Fibroblast of lung (primary cell): ENCODE results near the gene IFNA21. TPM values are rescaled to one million over a fixed set of nuclear protein-coding genes. Genes with fewer than 3 reads are reported as not detected.

Source experiments
- DNase-seq, 2 donors: peaks; one replicate each; pipeline versions ENCODE4 v3.0.0 to v3.0.0-alpha.2; 2010; ENCODE audit warnings: low read depth in 2 of 2
- H2AFZ ChIP-seq: 2 replicates; pipeline ENCODE4 v1.5.1; 2012; ENCODE audit warnings: low read length, control low read depth, inconsistent platforms
- H3K27ac ChIP-seq: 2 replicates; pipeline ENCODE4 v1.5.1; 2011; ENCODE audit warnings: low read length, control low read depth; ENCODE audit not compliant: insufficient read depth
- H3K27me3 ChIP-seq: 2 replicates; pipeline ENCODE4 v1.5.1; 2011; ENCODE audit warnings: mild to moderate bottlenecking, low read length; ENCODE audit not compliant: control insufficient read depth, insufficient read depth
- H3K36me3 ChIP-seq: 2 replicates; pipeline ENCODE4 v1.5.1; 2011; ENCODE audit warnings: low read length; ENCODE audit not compliant: control insufficient read depth, insufficient read depth
- H3K4me1 ChIP-seq: 2 replicates; pipeline ENCODE4 v1.5.1; 2011; ENCODE audit warnings: low read length; ENCODE audit not compliant: control insufficient read depth, insufficient read depth; ENCODE audit errors: extremely low read depth
- H3K4me2 ChIP-seq: 2 replicates; pipeline ENCODE4 v1.5.1; 2011; ENCODE audit warnings: low read length, control low read depth; ENCODE audit not compliant: insufficient read depth; ENCODE audit errors: extremely low read depth
- H3K4me3 ChIP-seq, 4 experiments: fragments of 200-600 bp in 1 of 4; sonication (generic) in 1 of 4; replicated peaks in 1 of 4; 2 replicates each; pipeline ENCODE4 v1.5.1; 2011 to 2016; ENCODE audit warnings: low read length in 4 of 4, low read depth in 3 of 4, mild to moderate bottlenecking in 3 of 4, control low read depth in 2 of 4, inconsistent platforms in 1 of 4, mixed read lengths in 1 of 4; ENCODE audit not compliant: insufficient read depth in 1 of 4; ENCODE audit errors: control extremely low read depth in 1 of 4
- H3K79me2 ChIP-seq: 2 replicates; pipeline ENCODE4 v1.5.1; 2012; ENCODE audit warnings: mild to moderate bottlenecking, low read length, inconsistent platforms; ENCODE audit not compliant: control insufficient read depth, insufficient read depth
- H3K9ac ChIP-seq: 2 replicates; pipeline ENCODE4 v1.5.1; 2011; ENCODE audit warnings: mild to moderate bottlenecking, low read length, control low read depth; ENCODE audit not compliant: insufficient read depth
- H3K9me3 ChIP-seq: 2 replicates; pipeline ENCODE4 v1.5.1; 2012; ENCODE audit warnings: low read depth, low read length; ENCODE audit not compliant: control insufficient read depth, insufficient read depth
- H4K20me1 ChIP-seq: 2 replicates; pipeline ENCODE4 v1.5.1; 2011; ENCODE audit warnings: low read length; ENCODE audit not compliant: control insufficient read depth, insufficient read depth; ENCODE audit errors: extremely low read depth
- EZH2 ChIP-seq: IDR thresholded peaks from 2 replicates; pipeline ENCODE4 v1.5.1; 2012; ENCODE audit warnings: low read length, control low read depth, mild to moderate bottlenecking; ENCODE audit errors: missing control alignments
- polyA plus RNA-seq, 2 donors: library from polyadenylated mRNA; depleted of rRNA in 1 of 2; stranded (reverse) in 1 of 2; unstranded in 1 of 2; fragments of >200 nt; gene quantifications; 2 replicates each; pipeline ENCODE4 v1.2.1, GENCODE V29; 2011 to 2012; ENCODE audit warnings: missing spikeins in 1 of 2
- total RNA-seq: library from RNA; depleted of rRNA; stranded (reverse); fragments of >200 nt; gene quantifications from 2 replicates; pipeline ENCODE4 v1.2.1, GENCODE V29; 2014
- TF ChIP-seq, protein P1 (sequence below), 2 donors: IDR thresholded peaks in 1 of 2; conservative IDR thresholded peaks in 1 of 2; 1 replicate in 1 of 2; 2 replicates in 1 of 2; pipeline ENCODE4 v1.5.1; 2011 to 2012; ENCODE audit warnings: low read length in 2 of 2, control low read depth in 1 of 2, inconsistent platforms in 1 of 2, low read depth in 1 of 2, mild to moderate bottlenecking in 1 of 2

IFNA21 gene
- total and polyA plus RNA-seq, 2 donors (not counting 1 experiment from before 2014, with no cell fraction given): not detected

- Histone ChIP-seq H3K9ac (no peak overlapping the region), H4K20me1 (no peaks in the 10 kb centered on the region), H3K9me3 (no peaks in the 10 kb centered on the region), H3K4me2 (no peak overlapping the region), H3K4me3 (no peak overlapping the region), H2AFZ (no peak overlapping the region), H3K4me1 (no peaks in the 10 kb centered on the region), H3K36me3 (no peaks in the 10 kb centered on the region), H3K79me2 (no peaks in the 10 kb centered on the region), H3K27me3 (peaks cover 6% of the 10 kb centered on the region), H3K27ac (no peak overlapping the region)
- DNase-seq: no peak
- no peak for TF ChIP-seq EZH2
- TF ChIP-seq, protein P1, sequence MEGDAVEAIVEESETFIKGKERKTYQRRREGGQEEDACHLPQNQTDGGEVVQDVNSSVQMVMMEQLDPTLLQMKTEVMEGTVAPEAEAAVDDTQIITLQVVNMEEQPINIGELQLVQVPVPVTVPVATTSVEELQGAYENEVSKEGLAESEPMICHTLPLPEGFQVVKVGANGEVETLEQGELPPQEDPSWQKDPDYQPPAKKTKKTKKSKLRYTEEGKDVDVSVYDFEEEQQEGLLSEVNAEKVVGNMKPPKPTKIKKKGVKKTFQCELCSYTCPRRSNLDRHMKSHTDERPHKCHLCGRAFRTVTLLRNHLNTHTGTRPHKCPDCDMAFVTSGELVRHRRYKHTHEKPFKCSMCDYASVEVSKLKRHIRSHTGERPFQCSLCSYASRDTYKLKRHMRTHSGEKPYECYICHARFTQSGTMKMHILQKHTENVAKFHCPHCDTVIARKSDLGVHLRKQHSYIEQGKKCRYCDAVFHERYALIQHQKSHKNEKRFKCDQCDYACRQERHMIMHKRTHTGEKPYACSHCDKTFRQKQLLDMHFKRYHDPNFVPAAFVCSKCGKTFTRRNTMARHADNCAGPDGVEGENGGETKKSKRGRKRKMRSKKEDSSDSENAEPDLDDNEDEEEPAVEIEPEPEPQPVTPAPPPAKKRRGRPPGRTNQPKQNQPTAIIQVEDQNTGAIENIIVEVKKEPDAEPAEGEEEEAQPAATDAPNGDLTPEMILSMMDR (conservative IDR thresholded peaks at IDR 0.05 in 1 of 2, IDR thresholded peaks at IDR 0.05 in 1 of 2; ENCODE audit: low read depth in 1 of 2, low read length in 2 of 2): no peak
These were observed 44.7 kb downstream of the IFNA21 start for GRCh38 chr9:21121595-21122251.

GRCh38 chr9:21121079-21121478, 45.4 kb downstream of the IFNA21 start:
- no peak for TF ChIP-seq EZH2
- Histone ChIP-seq H3K27me3 (peaks cover 6% of the 10 kb centered on the region), H3K36me3 (no peaks in the 10 kb centered on the region), H3K27ac (no peak overlapping the region), H3K9me3 (no peaks in the 10 kb centered on the region), H3K4me2 (no peak overlapping the region), H3K4me1 (no peaks in the 10 kb centered on the region), H3K4me3 (no peak overlapping the region), H3K9ac (no peak overlapping the region), H4K20me1 (no peaks in the 10 kb centered on the region), H2AFZ (no peak overlapping the region), H3K79me2 (no peaks in the 10 kb centered on the region)
- no peak for DNase-seq

- Histone ChIP-seq H3K27me3 (peaks cover 6% of the 10 kb centered on the region), H3K9ac (no peak overlapping the region), H3K4me3 (no peak overlapping the region), H3K4me2 (no peak overlapping the region), H3K9me3 (no peaks in the 10 kb centered on the region), H3K27ac (no peak overlapping the region), H3K36me3 (no peaks in the 10 kb centered on the region), H3K79me2 (no peaks in the 10 kb centered on the region), H3K4me1 (no peaks in the 10 kb centered on the region), H2AFZ (no peak overlapping the region), H4K20me1 (no peaks in the 10 kb centered on the region)
- no peak for TF ChIP-seq EZH2
- TF ChIP-seq, protein P1 (conservative IDR thresholded peaks at IDR 0.05 in 1 of 2, IDR thresholded peaks at IDR 0.05 in 1 of 2; ENCODE audit: low read depth in 1 of 2, low read length in 2 of 2): no peak
- DNase-seq: no peak
These were observed 47.2 kb downstream of the IFNA21 start for GRCh38 chr9:21119093-21119770.

Other genes starting within 250 kb of the IFNA21 start
- gene HACD4, start 135.0 kb downstream of the IFNA21 start, total RNA-seq: 12.3 and 24.9 TPM in 2 replicates
- gene HACD4, start 135.0 kb downstream of the IFNA21 start, polyA plus RNA-seq: 11.4 and 27.1 TPM in 2 replicates
- gene IFNB1, start 88.7 kb downstream of the IFNA21 start, total RNA-seq: under 0.01 and 0.17 TPM in 2 replicates
- gene IFNB1, start 88.7 kb downstream of the IFNA21 start, polyA plus RNA-seq: not detected in 2 replicates
- gene IFNW1, start 24.8 kb downstream of the IFNA21 start, total RNA-seq: not detected in 2 replicates
- not detected in 2 replicates for gene IFNW1, start 24.8 kb downstream of the IFNA21 start, polyA plus RNA-seq
- not detected in 2 replicates for gene IFNA4, start 20.9 kb upstream of the IFNA21 start, total RNA-seq
- not detected in 2 replicates for gene IFNA4, start 20.9 kb upstream of the IFNA21 start, polyA plus RNA-seq
- not detected in 2 replicates for gene IFNA7, start 35.5 kb upstream of the IFNA21 start, total RNA-seq
- not detected in 2 replicates for gene IFNA7, start 35.5 kb upstream of the IFNA21 start, polyA plus RNA-seq
- not detected in 2 replicates for gene IFNA10, start 40.5 kb upstream of the IFNA21 start, total RNA-seq
- not detected in 2 replicates for gene IFNA10, start 40.5 kb upstream of the IFNA21 start, polyA plus RNA-seq
- not detected in 2 replicates for gene IFNA16, start 50.7 kb upstream of the IFNA21 start, total RNA-seq
- not detected in 2 replicates for gene IFNA16, start 50.7 kb upstream of the IFNA21 start, polyA plus RNA-seq
- gene IFNA17, start 61.6 kb upstream of the IFNA21 start, total RNA-seq: not detected in 2 replicates
- not detected in 2 replicates for gene IFNA17, start 61.6 kb upstream of the IFNA21 start, polyA plus RNA-seq
- not detected in 2 replicates for gene IFNA14, start 73.3 kb upstream of the IFNA21 start, total RNA-seq
- gene IFNA14, start 73.3 kb upstream of the IFNA21 start, polyA plus RNA-seq: not detected in 2 replicates
- not detected in 2 replicates for gene IFNA5, start 138.7 kb upstream of the IFNA21 start, total RNA-seq
- not detected in 2 replicates for gene IFNA5, start 138.7 kb upstream of the IFNA21 start, polyA plus RNA-seq
- 37.2 and 37.5 TPM in 2 replicates for gene KLHL9, start 168.7 kb upstream of the IFNA21 start, total RNA-seq
- 25.7 and 33.5 TPM in 2 replicates for gene KLHL9, start 168.7 kb upstream of the IFNA21 start, polyA plus RNA-seq
- not detected in 2 replicates for gene IFNA6, start 184.2 kb upstream of the IFNA21 start, total RNA-seq
- gene IFNA6, start 184.2 kb upstream of the IFNA21 start, polyA plus RNA-seq: not detected in 2 replicates
- gene IFNA13, start 201.4 kb upstream of the IFNA21 start, total RNA-seq: not detected in 2 replicates
- not detected in 2 replicates for gene IFNA13, start 201.4 kb upstream of the IFNA21 start, polyA plus RNA-seq
- not detected in 2 replicates for gene IFNA2, start 218.7 kb upstream of the IFNA21 start, total RNA-seq
- not detected in 2 replicates for gene IFNA2, start 218.7 kb upstream of the IFNA21 start, polyA plus RNA-seq
- gene IFNA8, start 242.5 kb upstream of the IFNA21 start, total RNA-seq: not detected in 2 replicates
- not detected in 2 replicates for gene IFNA8, start 242.5 kb upstream of the IFNA21 start, polyA plus RNA-seq